DOHH2 (cell line): ENCODE measurements around the gene OR8B12.
"Not testable (repeated sequence)": the region's sequence is repeated elsewhere in the genome, so short reads cannot be mapped to it uniquely, and the experiment has no call there.

Experiments
- H3F3A ChIP-seq: fragments of 200-600 bp; sonication (generic), shearing (Covaris generic); 2 replicates; pipeline ENCODE4 v1.6.0; 2016; ENCODE audit warnings: antibody characterized with exemption, mild to moderate bottlenecking; ENCODE audit not compliant: control insufficient read depth, insufficient read depth
- H3K27ac ChIP-seq: fragments of 200-600 bp; sonication (generic); 2 replicates; pipeline ENCODE4 v1.5.1; 2014; ENCODE audit warnings: low read depth, mild to moderate bottlenecking, low read length, moderate library complexity
- H3K27me3 ChIP-seq: fragments of 200-600 bp; sonication (generic); 2 replicates; pipeline ENCODE4 v1.6.1; 2014; ENCODE audit warnings: mild to moderate bottlenecking, low read length, mixed read lengths; ENCODE audit not compliant: control insufficient read depth
- H3K36me3 ChIP-seq: fragments of 200-600 bp; sonication (generic); 2 replicates; pipeline ENCODE4 v1.6.1; 2014; ENCODE audit warnings: mild to moderate bottlenecking, low read length, moderate library complexity, mixed read lengths; ENCODE audit not compliant: control insufficient read depth
- H3K4me1 ChIP-seq: fragments of 200-600 bp; sonication (generic); 2 replicates; pipeline ENCODE4 v1.6.1; 2014; ENCODE audit warnings: mild to moderate bottlenecking, low read length, mixed read lengths; ENCODE audit not compliant: control insufficient read depth
- H3K4me2 ChIP-seq: fragments of 200-600 bp; sonication (generic); 2 replicates; pipeline ENCODE4 v1.6.0; 2014; ENCODE audit warnings: mild to moderate bottlenecking, low read length, moderate library complexity
- H3K4me3 ChIP-seq: fragments of 200-600 bp; sonication (generic); 2 replicates; pipeline ENCODE4 v1.5.1; 2014; ENCODE audit warnings: mild to moderate bottlenecking, low read length, mixed read lengths
- H3K79me2 ChIP-seq: fragments of 200-600 bp; sonication (generic); 2 replicates; pipeline ENCODE4 v1.6.1; 2014; ENCODE audit warnings: mild to moderate bottlenecking, low read length, mixed read lengths; ENCODE audit not compliant: control insufficient read depth
- H3K9me2 ChIP-seq: fragments of 200-600 bp; sonication (generic); replicated peaks from 2 replicates; pipeline ENCODE4 v1.6.1; 2014; ENCODE audit warnings: mild to moderate bottlenecking, low read length, mixed read lengths; ENCODE audit not compliant: control insufficient read depth
- H3K9me3 ChIP-seq: fragments of 200-600 bp; sonication (generic); 2 replicates; pipeline ENCODE4 v1.6.1; 2014; ENCODE audit warnings: antibody characterized with exemption, low read length, mixed read lengths; ENCODE audit not compliant: control insufficient read depth, insufficient read depth
- H4K20me1 ChIP-seq: fragments of 200-600 bp; sonication (generic); 2 replicates; pipeline ENCODE4 v1.6.0; 2014; ENCODE audit warnings: low read depth, mild to moderate bottlenecking, antibody characterized with exemption, low read length, moderate library complexity; ENCODE audit not compliant: control insufficient read depth, insufficient read depth
- EZH2phosphoT487 ChIP-seq: fragments of 200-600 bp; sonication (generic); IDR thresholded peaks from 2 replicates; pipeline ENCODE4 v1.6.1; 2017; ENCODE audit warnings: borderline replicate concordance, mild to moderate bottlenecking, antibody characterized with exemption, low read length, moderate library complexity, mixed read lengths
- TF ChIP-seq, protein P1 (sequence below): fragments of 200-600 bp; sonication (generic); IDR thresholded peaks from one replicate; pipeline ENCODE4 v1.5.1; 2014; ENCODE audit warnings: antibody characterized with exemption, mild to moderate bottlenecking, low read depth, low read length; ENCODE audit not compliant: poor library complexity, severe bottlenecking

Gene OR8B12

GRCh38 chr11:124517314-124517713 is 26.1 kb downstream of the OR8B12 start:
- Histone ChIP-seq H3K79me2 (no peaks in the 10 kb centered on the region), H3F3A (no peaks in the 10 kb centered on the region), H3K9me3 (no peaks in the 10 kb centered on the region), H3K9me2 (no peaks in the 10 kb centered on the region), H3K4me1 (no peaks in the 10 kb centered on the region), H3K4me2 (no peak overlapping the region), H3K36me3 (no peaks in the 10 kb centered on the region), H4K20me1 (no peaks in the 10 kb centered on the region), H3K4me3 (no peak overlapping the region), H3K27ac (no peak overlapping the region), H3K27me3 (peaks cover 8% of the 10 kb centered on the region; the same call in 1 of the 2 replicates)
- TF ChIP-seq, protein P1, sequence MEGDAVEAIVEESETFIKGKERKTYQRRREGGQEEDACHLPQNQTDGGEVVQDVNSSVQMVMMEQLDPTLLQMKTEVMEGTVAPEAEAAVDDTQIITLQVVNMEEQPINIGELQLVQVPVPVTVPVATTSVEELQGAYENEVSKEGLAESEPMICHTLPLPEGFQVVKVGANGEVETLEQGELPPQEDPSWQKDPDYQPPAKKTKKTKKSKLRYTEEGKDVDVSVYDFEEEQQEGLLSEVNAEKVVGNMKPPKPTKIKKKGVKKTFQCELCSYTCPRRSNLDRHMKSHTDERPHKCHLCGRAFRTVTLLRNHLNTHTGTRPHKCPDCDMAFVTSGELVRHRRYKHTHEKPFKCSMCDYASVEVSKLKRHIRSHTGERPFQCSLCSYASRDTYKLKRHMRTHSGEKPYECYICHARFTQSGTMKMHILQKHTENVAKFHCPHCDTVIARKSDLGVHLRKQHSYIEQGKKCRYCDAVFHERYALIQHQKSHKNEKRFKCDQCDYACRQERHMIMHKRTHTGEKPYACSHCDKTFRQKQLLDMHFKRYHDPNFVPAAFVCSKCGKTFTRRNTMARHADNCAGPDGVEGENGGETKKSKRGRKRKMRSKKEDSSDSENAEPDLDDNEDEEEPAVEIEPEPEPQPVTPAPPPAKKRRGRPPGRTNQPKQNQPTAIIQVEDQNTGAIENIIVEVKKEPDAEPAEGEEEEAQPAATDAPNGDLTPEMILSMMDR, result no peak
- TF ChIP-seq EZH2phosphoT487, result no peak

- H3K79me2 ChIP-seq, H3K36me3 ChIP-seq, H3K9me2 ChIP-seq, H3F3A ChIP-seq, H3K27ac ChIP-seq, H3K9me3 ChIP-seq, H4K20me1 ChIP-seq, H3K4me2 ChIP-seq, H3K4me1 ChIP-seq, H3K27me3 ChIP-seq, H3K4me3 ChIP-seq: not testable (repeated sequence)
Observed at GRCh38 chr11:124514675-124515074, 28.8 kb downstream of the OR8B12 start.

DNA sequence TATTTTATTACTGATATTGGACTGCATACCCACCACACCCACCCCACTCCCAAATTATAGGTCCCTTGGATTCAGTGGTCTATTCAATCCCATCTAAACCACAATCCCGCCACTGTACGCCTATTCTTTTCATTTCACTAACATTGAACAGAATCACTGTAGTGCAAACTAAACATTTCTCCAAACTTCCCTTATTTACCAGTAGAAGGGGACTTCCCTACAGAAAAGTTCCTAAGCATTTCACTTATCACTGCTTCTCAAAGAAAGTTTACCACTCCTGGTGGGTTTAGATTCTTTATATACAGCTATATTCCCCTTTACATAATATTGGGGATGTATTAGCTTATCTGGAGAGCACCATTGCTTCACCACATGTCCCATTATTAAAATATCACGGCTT is 29.3 kb downstream of the OR8B12 start:
- Histone ChIP-seq H3K9me3 (no peaks in the 10 kb centered on the region), H3K27me3 (peaks cover 4% of the 10 kb centered on the region; the same call in 1 of the 2 replicates), H3K9me2 (no peaks in the 10 kb centered on the region), H4K20me1 (no peaks in the 10 kb centered on the region), H3K27ac (no peak overlapping the region), H3F3A (no peaks in the 10 kb centered on the region), H3K36me3 (no peaks in the 10 kb centered on the region), H3K4me3 (no peak overlapping the region), H3K4me2 (no peak overlapping the region), H3K79me2 (no peaks in the 10 kb centered on the region), H3K4me1 (no peaks in the 10 kb centered on the region)
- TF ChIP-seq, protein P1, result no peak
- TF ChIP-seq EZH2phosphoT487, result no peak

DNA sequence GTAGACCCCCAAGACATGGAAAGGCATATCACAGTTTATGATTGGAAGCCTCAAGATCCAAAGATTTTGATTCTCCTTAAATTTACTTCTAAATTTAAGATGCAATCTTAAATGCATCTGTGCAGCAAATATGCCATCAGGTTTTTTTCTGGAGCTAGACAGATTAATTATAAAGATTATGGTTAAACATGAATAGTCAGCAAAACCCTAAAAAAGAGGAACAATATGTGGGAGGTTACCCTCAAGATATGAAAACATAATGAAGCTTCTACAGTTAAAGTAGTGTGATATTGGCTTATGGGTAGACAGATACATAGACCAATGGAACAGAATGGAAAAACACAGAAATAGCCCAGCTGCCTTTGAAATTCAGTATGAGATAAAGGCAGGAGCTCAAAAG is 31.7 kb downstream of the OR8B12 start:
- Histone ChIP-seq H3K9me3 (no peaks in the 10 kb centered on the region), H4K20me1 (no peaks in the 10 kb centered on the region), H3K36me3 (no peaks in the 10 kb centered on the region), H3K4me1 (no peaks in the 10 kb centered on the region), H3K27ac (no peak overlapping the region), H3K4me2 (no peak overlapping the region), H3K4me3 (no peak overlapping the region), H3F3A (no peaks in the 10 kb centered on the region), H3K9me2 (no peaks in the 10 kb centered on the region), H3K79me2 (no peaks in the 10 kb centered on the region), H3K27me3 (no peaks in the 10 kb centered on the region)
- TF ChIP-seq, protein P1, result no peak
- TF ChIP-seq EZH2phosphoT487, result no peak
